Activated CD4-positive, alpha-beta T cell treated with anti-CD3 and anti-CD28 coated beads for 36 hours (primary cell): ENCODE measurements around the gene GRM5. TPM values are rescaled to one million over a fixed set of nuclear protein-coding genes. Genes with fewer than 3 reads are reported as not detected.
A peak's percentile ranks its signal among the peaks of the same experiment; 100 is the strongest.

Experiments
- ATAC-seq: fragments of 200-7000 bp; cut with Tn5 transposase; one replicate; pipeline ENCODE4 v1.10.0; 2021; ENCODE audit warnings: mild to moderate bottlenecking, moderate library complexity
- CTCF ChIA-PET: fragments of 350-600 bp; sonication (Branson Sonifier 250); formaldehyde crosslinking; loops from one replicate; lab custom pipeline; 2021; ENCODE audit warnings: antibody characterized with exemption; lab: Charles Lee
- POLR2A ChIA-PET: fragments of 350-600 bp; sonication (Branson Sonifier 250); formaldehyde crosslinking; loops from one replicate; lab custom pipeline; 2021; ENCODE audit warnings: antibody characterized with exemption, inconsistent platforms; lab: Charles Lee
- DNase-seq: peaks from one replicate; pipeline ENCODE4 v3.0.0-alpha.2; 2020
- H3K27ac Mint-ChIP-seq: one replicate; pipeline ENCODE4 v1.8.0; 2021; ENCODE audit warnings: mixed read lengths
- H3K27me3 Mint-ChIP-seq: one replicate; pipeline ENCODE4 v1.8.0; 2021; ENCODE audit warnings: mixed read lengths
- H3K36me3 Mint-ChIP-seq: one replicate; pipeline ENCODE4 v1.8.0; 2021; ENCODE audit warnings: low read depth, mixed read lengths
- H3K4me1 Mint-ChIP-seq: one replicate; pipeline ENCODE4 v1.8.0; 2021; ENCODE audit warnings: mixed read lengths
- H3K4me3 Mint-ChIP-seq: one replicate; pipeline ENCODE4 v1.8.0; 2021; ENCODE audit warnings: mild to moderate bottlenecking, moderate library complexity, mixed read lengths
- H3K9me3 Mint-ChIP-seq: one replicate; pipeline ENCODE4 v1.8.0; 2021; ENCODE audit warnings: low read depth, mixed read lengths
- intact Hi-C, 2 experiments: fragments of 100-400 bp; cut with DNase I in 1 of 2; cut with micrococcal nuclease in 1 of 2; formaldehyde crosslinking; loops; one replicate each; pipeline versions ENCODE4 v1.14.2 to v1.15.1; 2022 to 2024; cut with DNase I, micrococcal nuclease
- total RNA-seq, 2 experiments: library from RNA; stranded (reverse); gene quantifications; one replicate each; pipeline ENCODE4 v1.2.3, GENCODE V29; 2021

The GRM5 gene
- total RNA-seq, 2 experiments from 2014 or later, result not detected

DNA sequence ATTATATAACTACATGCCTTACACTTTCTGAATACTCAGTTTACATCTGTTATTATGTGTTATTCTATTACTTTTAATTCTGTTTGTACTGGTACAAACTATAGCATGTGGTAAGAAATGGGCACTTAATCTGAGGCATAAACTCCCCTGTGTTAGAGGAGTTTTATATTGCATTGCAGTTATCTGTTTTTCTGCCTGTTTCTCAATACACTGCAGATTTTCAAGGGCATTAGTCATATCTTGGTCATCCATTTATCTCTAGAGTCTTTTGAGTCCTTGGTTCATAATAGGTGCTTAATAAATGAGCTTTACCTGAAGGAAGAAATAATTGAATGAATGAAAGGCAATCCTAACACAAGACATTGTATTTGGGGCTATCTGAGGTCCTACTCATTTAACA, 545.4 kb downstream of the GRM5 start:
- CTCF ChIA-PET, result no interaction called here
- no peak for DNase-seq
- H3K27me3 Mint-ChIP-seq, result peaks cover 5% of the 10 kb centered on the region
- no peaks in the 10 kb centered on the region for H3K4me1 Mint-ChIP-seq
- no peaks in the 10 kb centered on the region for H3K9me3 Mint-ChIP-seq
- intact Hi-C loops, result no loop called here
- no peak overlapping the region for H3K27ac Mint-ChIP-seq
- ATAC-seq, result no peak
- no peaks in the 10 kb centered on the region for H3K36me3 Mint-ChIP-seq
- no peak overlapping the region for H3K4me3 Mint-ChIP-seq
- POLR2A ChIA-PET, result no interaction called here

DNA sequence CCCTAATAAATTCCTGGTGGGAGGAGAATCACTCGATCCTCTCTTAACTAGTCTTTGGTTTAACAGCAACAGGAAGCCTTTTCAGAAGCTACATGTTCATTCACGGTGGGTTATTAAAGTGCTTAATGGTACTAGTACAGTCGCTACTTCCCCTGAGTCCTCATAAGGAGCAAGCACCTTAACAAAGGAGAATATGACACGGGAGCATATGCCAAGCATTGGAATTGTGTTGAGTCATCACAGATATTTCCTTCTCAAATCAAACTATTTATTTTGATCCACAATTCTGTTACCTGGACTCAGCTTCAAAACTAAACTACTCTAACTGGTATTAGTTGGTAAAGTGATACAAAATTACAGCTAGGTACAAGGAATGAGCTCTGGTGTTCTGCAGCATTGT, 550.8 kb downstream of the GRM5 start:
- ChIA-PET CTCF (interaction anchor here (0.7 to 1.7 kb wide), 7 partner anchors 8 to 499 kb away, joined by 3 to 7 read pairs (median 3); no protein-coding TSS in a partner anchor), POLR2A (no interaction called here)
- Mint-ChIP-seq H3K4me1 (no peaks in the 10 kb centered on the region), H3K4me3 (no peak overlapping the region), H3K36me3 (no peaks in the 10 kb centered on the region), H3K27ac (no peak overlapping the region), H3K9me3 (no peaks in the 10 kb centered on the region), H3K27me3 (peaks cover 20% of the 10 kb centered on the region)
- no peak for ATAC-seq
- DNase-seq, result no peak
- intact Hi-C loops, result no loop called here

DNA sequence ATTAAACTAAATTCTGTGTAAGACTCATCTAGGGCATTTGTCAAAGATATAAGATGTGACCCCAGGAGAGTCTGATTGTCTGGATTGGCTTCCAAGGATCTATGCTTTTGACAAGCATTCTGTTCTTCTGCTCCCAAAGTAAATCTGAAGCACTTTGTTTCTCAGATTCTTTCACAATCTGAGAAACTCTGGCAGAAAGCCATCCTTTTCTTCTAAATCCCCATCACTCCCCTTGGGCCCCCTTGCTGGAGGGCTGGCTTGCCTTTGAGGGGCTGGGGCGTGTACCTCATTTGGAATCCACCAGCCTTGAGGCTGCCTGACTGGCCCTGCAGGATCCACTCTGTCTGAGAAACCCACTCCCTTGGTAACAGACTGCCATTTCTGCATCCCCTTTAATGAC, 554.8 kb downstream of the GRM5 start:
- DNase-seq (no peak), ATAC-seq (no peak)
- peaks cover 38% of the 10 kb centered on the region for H3K27me3 Mint-ChIP-seq
- ChIA-PET CTCF (no interaction called here), POLR2A (no interaction called here)
- no peaks in the 10 kb centered on the region for H3K9me3 Mint-ChIP-seq
- intact Hi-C loops, result no loop called here
- H3K36me3 Mint-ChIP-seq, result no peaks in the 10 kb centered on the region
- H3K4me3 Mint-ChIP-seq, result no peak overlapping the region
- peaks cover 4% of the 10 kb centered on the region for H3K4me1 Mint-ChIP-seq
- H3K27ac Mint-ChIP-seq, result no peak overlapping the region

DNA sequence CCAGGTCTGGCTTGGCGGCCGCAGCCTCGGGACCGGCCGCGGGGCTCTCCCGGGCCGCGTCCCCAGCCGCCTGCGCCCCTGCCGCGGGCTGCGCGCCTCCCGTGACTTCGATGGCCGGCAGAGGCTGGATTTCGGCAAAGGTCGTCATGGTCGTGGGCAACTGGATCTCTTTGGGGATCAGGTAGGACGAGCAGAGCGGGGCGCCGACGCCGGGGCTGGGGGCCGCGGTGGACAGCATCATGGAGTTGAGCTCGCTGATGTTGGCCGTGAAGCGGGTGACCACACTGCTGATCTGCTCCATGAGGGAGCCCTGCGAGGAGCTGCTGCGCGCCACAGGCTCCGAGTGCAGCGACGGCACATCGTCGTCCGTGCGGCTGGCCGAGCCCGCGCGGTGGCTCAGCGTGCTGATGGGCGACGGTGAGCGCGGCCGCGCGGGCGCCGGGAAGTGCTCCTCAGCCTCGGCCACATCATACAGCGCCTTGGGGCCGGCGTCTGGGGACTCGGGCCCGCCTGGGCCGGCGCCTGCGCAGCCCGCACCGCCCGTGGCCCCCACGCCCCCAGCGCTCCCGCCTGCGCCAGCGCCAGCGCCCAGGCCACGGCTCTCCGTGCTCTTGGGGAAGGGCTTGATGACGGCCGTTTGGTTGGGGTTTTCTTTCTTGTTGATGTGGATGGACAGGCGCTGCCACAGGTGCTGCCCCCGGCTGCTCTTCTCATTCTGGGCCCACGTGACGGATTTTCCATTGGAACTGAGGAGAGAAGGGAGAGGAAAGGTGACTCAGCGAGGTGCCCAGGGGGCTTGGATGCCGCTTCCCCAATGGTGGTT, 556.8 kb downstream of the GRM5 start:
- DNase-seq (peak; percentile 56), ATAC-seq (peak; percentile 82)
- H3K36me3 Mint-ChIP-seq, result no peaks in the 10 kb centered on the region
- H3K27ac Mint-ChIP-seq, result no peak overlapping the region
- peaks cover 4% of the 10 kb centered on the region for H3K4me1 Mint-ChIP-seq
- peaks cover 35% of the 10 kb centered on the region for H3K27me3 Mint-ChIP-seq
- no peaks in the 10 kb centered on the region for H3K9me3 Mint-ChIP-seq
- ChIA-PET POLR2A (no interaction called here), CTCF (no interaction called here)
- intact Hi-C loops, result no loop called here
- peak overlapping the region; percentile 62 for H3K4me3 Mint-ChIP-seq

DNA sequence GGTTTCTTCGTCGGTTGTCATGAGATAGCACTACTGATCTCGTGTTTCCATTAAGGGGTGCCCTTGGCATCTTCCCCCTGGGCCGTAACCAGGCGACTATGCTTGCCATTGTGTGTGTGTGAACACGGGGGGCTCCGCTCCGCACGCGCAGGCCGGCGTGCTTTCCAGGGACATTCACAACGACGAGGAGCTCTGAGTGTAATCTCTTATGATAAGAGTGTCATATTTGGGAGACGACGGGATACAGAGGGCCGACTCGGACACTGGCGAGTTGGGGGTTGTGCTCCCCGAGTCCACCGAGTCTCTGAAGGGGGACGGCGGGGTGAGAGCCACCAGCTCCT, 557.4 kb downstream of the GRM5 start:
- POLR2A ChIA-PET, result no interaction called here
- no peak overlapping the region for H3K27ac Mint-ChIP-seq
- peak overlapping the region; percentile 57 for H3K4me3 Mint-ChIP-seq
- no peaks in the 10 kb centered on the region for H3K36me3 Mint-ChIP-seq
- H3K4me1 Mint-ChIP-seq, result peaks cover 4% of the 10 kb centered on the region
- peaks cover 35% of the 10 kb centered on the region for H3K27me3 Mint-ChIP-seq
- DNase-seq (peak; percentile 5), ATAC-seq (no peak)
- CTCF ChIA-PET, result interaction anchor here (1.4 kb wide), 1 partner anchor 23 kb away, joined by 3 read pairs; no protein-coding TSS in a partner anchor
- no peaks in the 10 kb centered on the region for H3K9me3 Mint-ChIP-seq
- intact Hi-C loops, result no loop called here

DNA sequence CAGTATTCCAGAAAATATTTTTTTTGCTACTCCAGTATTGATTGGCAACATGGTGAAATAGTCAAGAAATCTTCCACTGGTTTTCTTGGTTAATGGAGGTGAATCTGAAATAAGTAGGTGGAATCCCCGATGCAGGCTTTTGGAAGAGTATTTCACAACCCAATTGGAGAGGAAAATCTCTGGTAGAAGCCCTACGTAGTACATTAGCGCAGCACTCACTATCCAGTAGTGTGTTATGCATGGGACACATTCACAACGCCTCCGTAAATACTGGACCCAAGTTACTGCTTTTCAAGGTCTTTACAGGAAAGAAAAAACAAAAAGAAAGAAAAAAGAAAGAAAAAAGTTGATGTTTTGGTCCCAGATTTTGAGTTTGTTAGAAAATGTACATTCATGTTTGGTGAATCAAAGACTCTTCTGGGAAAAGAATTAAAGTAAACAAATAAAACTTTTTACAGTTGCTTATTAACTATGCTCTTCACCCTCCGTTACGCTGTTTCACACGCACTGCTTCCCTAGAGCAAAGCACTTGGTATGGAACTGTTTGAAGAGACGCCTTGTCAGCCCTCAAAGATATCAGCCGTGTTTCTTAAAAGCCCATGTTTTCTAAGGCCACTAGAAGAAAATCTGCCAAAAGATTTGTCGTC, 557.9 kb downstream of the GRM5 start:
- no peak overlapping the region for H3K27ac Mint-ChIP-seq
- peak overlapping the region; percentile 57 for H3K4me3 Mint-ChIP-seq
- DNase-seq (no peak), ATAC-seq (no peak)
- peaks cover 36% of the 10 kb centered on the region for H3K27me3 Mint-ChIP-seq
- H3K4me1 Mint-ChIP-seq, result peaks cover 4% of the 10 kb centered on the region
- intact Hi-C loops, result no loop called here
- no peaks in the 10 kb centered on the region for H3K36me3 Mint-ChIP-seq
- ChIA-PET CTCF (interaction anchor here (1.0 to 1.7 kb wide), 3 partner anchors 8 to 35 kb away, joined by 3 to 5 read pairs (median 3); no protein-coding TSS in a partner anchor), POLR2A (no interaction called here)
- no peaks in the 10 kb centered on the region for H3K9me3 Mint-ChIP-seq

DNA sequence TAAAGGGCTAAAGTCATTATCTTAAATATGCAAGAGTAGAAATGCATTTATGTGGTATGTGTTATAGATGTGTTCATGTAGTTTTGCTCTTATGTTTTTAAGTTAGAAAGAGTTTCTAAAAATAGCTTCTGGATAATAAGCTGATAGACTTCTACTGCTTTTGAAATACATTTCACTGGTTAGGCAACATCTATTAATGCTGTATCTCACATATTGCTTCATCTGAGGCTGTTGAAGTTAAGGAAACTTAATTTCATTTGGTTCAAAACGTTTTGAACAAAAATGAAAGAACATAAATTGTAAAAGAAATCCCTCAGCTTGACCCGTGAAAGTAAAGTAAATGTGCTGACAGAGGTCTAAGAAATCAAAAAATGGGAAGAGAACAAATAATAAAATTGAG, 564.2 kb downstream of the GRM5 start:
- DNase-seq (no peak), ATAC-seq (no peak)
- no peak overlapping the region for H3K27ac Mint-ChIP-seq
- CTCF ChIA-PET, result interaction anchor here (0.9 kb wide), 1 partner anchor 16 kb away, joined by 4 read pairs; no protein-coding TSS in a partner anchor
- intact Hi-C loops, result no loop called here
- POLR2A ChIA-PET, result no interaction called here
- H3K36me3 Mint-ChIP-seq, result no peaks in the 10 kb centered on the region
- no peak overlapping the region for H3K4me3 Mint-ChIP-seq
- H3K27me3 Mint-ChIP-seq, result peaks cover 8% of the 10 kb centered on the region
- H3K4me1 Mint-ChIP-seq, result no peaks in the 10 kb centered on the region
- no peaks in the 10 kb centered on the region for H3K9me3 Mint-ChIP-seq

DNA sequence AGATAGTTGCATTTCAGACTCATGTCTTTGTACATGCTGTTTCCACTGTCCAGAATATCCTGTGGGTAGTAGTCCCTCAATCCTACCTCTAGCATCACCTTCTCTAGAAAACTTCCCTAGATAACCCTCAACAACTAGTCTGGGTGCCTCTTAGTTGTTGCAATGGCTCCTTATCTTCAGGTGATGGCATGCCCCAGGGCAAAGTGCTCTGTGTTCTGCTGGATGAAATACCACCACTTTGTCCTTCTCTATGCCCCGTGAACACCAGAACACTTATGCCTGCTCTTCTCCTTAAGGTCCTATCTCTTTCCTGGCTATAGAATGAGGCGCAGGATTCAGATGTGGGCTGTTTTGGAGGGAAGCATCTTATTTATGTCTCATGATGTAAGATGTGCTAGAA, 569.9 kb downstream of the GRM5 start:
- H3K9me3 Mint-ChIP-seq, result no peaks in the 10 kb centered on the region
- POLR2A ChIA-PET, result no interaction called here
- DNase-seq (no peak), ATAC-seq (no peak)
- CTCF ChIA-PET, result interaction anchor here (1.0 kb wide), 1 partner anchor 11 kb away, joined by 3 read pairs; no protein-coding TSS in a partner anchor
- H3K27me3 Mint-ChIP-seq, result peaks cover 3% of the 10 kb centered on the region
- no peak overlapping the region for H3K4me3 Mint-ChIP-seq
- no peaks in the 10 kb centered on the region for H3K36me3 Mint-ChIP-seq
- no peaks in the 10 kb centered on the region for H3K4me1 Mint-ChIP-seq
- H3K27ac Mint-ChIP-seq, result no peak overlapping the region
- intact Hi-C loops, result no loop called here

DNA sequence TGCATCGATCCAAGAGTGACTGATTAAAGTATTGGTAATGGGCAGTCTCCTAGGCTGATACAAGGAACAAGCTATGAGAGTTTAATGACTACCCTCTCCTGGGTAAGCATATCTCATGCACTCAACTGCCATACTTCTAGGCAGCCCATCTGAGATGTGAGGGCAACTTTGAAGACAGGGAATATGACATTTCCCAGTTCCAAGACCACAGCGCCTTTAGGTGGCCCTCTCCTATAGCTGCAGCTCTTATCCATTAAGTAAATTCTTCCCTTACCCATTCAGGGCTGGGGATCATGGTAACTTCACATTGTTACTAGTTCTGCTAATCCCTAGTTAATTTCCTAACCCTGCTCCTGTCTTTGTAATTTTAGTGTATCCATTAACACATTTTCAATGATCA, 570.9 kb downstream of the GRM5 start:
- H3K4me3 Mint-ChIP-seq, result no peak overlapping the region
- intact Hi-C loops, result no loop called here
- peaks cover 2% of the 10 kb centered on the region for H3K27me3 Mint-ChIP-seq
- ChIA-PET POLR2A (no interaction called here), CTCF (interaction anchor here (0.6 kb wide), 1 partner anchor 10 kb away, joined by 4 read pairs; no protein-coding TSS in a partner anchor)
- no peak for ATAC-seq
- H3K27ac Mint-ChIP-seq, result no peak overlapping the region
- H3K9me3 Mint-ChIP-seq, result no peaks in the 10 kb centered on the region
- DNase-seq, result no peak
- H3K36me3 Mint-ChIP-seq, result peaks cover 1% of the 10 kb centered on the region
- no peaks in the 10 kb centered on the region for H3K4me1 Mint-ChIP-seq

DNA sequence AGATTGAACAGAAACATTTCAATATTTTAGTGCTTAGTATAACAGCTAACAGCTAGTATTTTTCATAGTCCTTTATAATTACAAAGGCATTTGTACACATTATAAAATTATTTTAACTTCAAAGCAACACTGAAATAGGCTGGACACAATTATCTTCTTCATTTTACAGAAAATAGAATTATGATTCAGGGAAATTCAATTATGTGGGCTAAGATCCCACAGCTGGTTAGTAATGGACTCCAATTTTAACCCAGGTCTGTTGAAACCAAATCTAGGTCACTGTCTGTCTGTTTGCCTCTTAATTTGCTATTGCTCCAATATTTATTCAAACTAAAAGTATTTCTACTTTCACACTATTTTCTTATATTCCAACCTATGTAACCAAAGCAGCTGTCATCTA, 574.1 kb downstream of the GRM5 start:
- H3K36me3 Mint-ChIP-seq, result peaks cover 1% of the 10 kb centered on the region
- no peak overlapping the region for H3K4me3 Mint-ChIP-seq
- no peaks in the 10 kb centered on the region for H3K27me3 Mint-ChIP-seq
- H3K27ac Mint-ChIP-seq, result no peak overlapping the region
- intact Hi-C loops, result no loop called here
- H3K9me3 Mint-ChIP-seq, result no peaks in the 10 kb centered on the region
- CTCF ChIA-PET, result interaction anchor here (0.8 to 1.7 kb wide), 4 partner anchors 11 to 312 kb away, joined by 3 to 6 read pairs (median 3); no protein-coding TSS in a partner anchor
- POLR2A ChIA-PET, result no interaction called here
- ATAC-seq (no peak), DNase-seq (no peak)
- peaks cover 8% of the 10 kb centered on the region for H3K4me1 Mint-ChIP-seq

DNA sequence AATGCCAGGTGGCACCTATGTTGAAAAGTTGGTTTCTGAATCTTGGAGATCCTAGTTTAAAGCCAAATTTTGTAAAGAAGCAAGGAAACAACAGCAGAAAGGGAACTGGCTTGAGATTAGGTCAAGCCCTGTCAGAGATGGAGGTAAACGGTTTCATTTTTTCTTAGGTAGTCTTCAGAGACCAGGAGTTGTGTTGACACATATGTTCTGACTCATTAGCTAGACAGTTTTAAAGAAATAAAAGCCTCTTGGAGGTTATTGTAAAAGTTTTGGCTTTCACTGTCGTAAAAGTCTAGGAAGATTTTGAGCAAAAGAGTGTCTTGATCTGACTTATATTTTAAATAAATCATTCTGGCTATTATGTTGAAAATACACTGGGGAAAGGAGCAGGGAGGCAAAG, 576.8 kb downstream of the GRM5 start:
- CTCF ChIA-PET, result no interaction called here
- peaks cover 1% of the 10 kb centered on the region for H3K36me3 Mint-ChIP-seq
- DNase-seq (no peak), ATAC-seq (no peak)
- H3K27ac Mint-ChIP-seq, result no peak overlapping the region
- no peaks in the 10 kb centered on the region for H3K27me3 Mint-ChIP-seq
- intact Hi-C loops, result no loop called here
- no peaks in the 10 kb centered on the region for H3K9me3 Mint-ChIP-seq
- H3K4me3 Mint-ChIP-seq, result no peak overlapping the region
- POLR2A ChIA-PET, result no interaction called here
- H3K4me1 Mint-ChIP-seq, result peaks cover 13% of the 10 kb centered on the region

DNA sequence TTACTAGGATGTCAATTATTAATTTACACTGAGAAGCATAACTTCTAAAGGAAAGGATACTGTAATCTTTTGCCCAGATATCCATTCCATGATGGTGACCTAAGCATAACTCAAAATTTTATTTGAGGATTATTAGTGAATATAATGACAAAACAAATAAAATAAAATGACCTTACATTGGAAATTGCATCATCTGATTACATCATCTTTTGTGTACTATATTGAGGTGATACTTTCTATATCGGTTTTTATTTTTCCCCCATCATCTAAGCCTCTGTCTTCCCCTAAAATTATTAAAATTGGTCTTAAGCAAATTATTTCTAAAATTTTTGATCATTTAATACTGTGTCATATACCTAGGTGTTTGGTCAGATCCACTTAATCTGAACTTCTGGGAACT, 578.1 kb downstream of the GRM5 start:
- ChIA-PET CTCF (interaction anchor here (0.6 to 0.8 kb wide), 2 partner anchors 64 to 380 kb away, joined by 3 read pairs; no protein-coding TSS in a partner anchor), POLR2A (no interaction called here)
- ATAC-seq (no peak), DNase-seq (no peak)
- intact Hi-C loops, result no loop called here
- no peak overlapping the region for H3K4me3 Mint-ChIP-seq
- peaks cover 13% of the 10 kb centered on the region for H3K4me1 Mint-ChIP-seq
- no peaks in the 10 kb centered on the region for H3K9me3 Mint-ChIP-seq
- H3K36me3 Mint-ChIP-seq, result peaks cover 1% of the 10 kb centered on the region
- H3K27me3 Mint-ChIP-seq, result no peaks in the 10 kb centered on the region
- no peak overlapping the region for H3K27ac Mint-ChIP-seq
